GM13976 (cell line): ENCODE data around the gene INMT.

Experiments used
- DNase-seq: peaks from one replicate; pipeline ENCODE4 v3.0.0; 2012; ENCODE audit warnings: low spot score
- in situ Hi-C: fragments of 300-500 bp; cut with MboI; formaldehyde crosslinking; loops from one replicate; pipeline ENCODE4 v1.12.0; 2022; ENCODE audit warnings: low sequenced_read_pairs, mixed read lengths, inconsistent platforms; ENCODE audit not compliant: unreplicated experiment
- TF ChIP-seq, protein P1 (sequence below): IDR thresholded peaks from 2 replicates; pipeline ENCODE4 v1.5.1; 2012; ENCODE audit warnings: borderline replicate concordance, mild to moderate bottlenecking; ENCODE audit not compliant: insufficient read depth; ENCODE audit errors: extremely low read depth, missing control alignments, control extremely low read depth

The INMT gene

DNA sequence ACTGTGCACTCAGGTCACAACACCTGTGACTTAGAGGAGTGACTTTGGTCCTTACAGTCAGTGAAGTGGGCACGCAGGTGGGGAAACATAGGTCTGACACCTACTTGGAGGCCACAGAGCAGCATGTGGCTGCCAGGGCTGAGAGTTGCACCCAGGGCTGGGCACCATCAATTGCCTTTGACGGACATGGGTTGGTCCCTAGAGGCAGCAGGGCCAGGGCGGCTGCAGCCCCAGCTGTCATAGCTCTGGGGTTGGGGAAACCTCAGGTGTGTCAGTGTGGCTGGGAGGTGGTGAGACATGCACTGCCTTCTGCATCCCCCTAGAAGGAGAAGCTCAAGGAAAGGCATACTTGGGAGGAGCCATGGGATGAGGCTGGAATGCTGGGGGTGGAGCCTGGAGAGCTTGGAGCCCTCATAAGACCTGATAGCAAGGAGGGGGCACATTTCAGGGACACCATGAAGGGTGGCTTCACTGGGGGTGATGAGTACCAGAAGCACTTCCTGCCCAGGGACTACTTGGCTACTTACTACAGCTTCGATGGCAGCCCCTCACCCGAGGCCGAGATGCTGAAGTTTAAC is at the start of gene INMT:
TSS of gene INMT (plus strand) at position 440 of the 578 bp plus-strand sequence. CDS start at position 456, 16 bp downstream.
- no peak for DNase-seq
- TF ChIP-seq, protein P1, sequence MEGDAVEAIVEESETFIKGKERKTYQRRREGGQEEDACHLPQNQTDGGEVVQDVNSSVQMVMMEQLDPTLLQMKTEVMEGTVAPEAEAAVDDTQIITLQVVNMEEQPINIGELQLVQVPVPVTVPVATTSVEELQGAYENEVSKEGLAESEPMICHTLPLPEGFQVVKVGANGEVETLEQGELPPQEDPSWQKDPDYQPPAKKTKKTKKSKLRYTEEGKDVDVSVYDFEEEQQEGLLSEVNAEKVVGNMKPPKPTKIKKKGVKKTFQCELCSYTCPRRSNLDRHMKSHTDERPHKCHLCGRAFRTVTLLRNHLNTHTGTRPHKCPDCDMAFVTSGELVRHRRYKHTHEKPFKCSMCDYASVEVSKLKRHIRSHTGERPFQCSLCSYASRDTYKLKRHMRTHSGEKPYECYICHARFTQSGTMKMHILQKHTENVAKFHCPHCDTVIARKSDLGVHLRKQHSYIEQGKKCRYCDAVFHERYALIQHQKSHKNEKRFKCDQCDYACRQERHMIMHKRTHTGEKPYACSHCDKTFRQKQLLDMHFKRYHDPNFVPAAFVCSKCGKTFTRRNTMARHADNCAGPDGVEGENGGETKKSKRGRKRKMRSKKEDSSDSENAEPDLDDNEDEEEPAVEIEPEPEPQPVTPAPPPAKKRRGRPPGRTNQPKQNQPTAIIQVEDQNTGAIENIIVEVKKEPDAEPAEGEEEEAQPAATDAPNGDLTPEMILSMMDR = no peak
- in situ Hi-C loops = no loop called here

DNA sequence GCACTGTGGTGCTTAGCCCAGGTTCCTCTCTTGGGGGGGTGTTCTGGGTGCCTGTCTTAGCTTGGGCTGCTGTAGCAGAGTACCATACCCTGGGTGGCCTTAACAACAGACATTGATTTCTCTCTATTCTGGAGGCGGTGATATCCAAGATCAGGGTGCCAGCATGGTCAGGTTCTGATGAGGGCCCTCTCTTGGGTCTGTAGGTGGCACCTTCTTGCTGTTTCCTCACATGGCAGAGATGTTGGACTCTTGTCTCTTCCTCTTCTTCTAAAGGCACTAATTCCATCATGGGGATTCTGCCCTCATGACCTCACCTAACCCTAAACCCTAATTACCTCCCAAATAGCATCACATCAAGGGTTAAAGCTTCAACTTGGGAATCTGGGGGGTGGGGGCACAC is 49.7 kb upstream of the INMT start:
- no peak for DNase-seq
- in situ Hi-C loops = no loop called here
- TF ChIP-seq, protein P1 = no peak

DNA sequence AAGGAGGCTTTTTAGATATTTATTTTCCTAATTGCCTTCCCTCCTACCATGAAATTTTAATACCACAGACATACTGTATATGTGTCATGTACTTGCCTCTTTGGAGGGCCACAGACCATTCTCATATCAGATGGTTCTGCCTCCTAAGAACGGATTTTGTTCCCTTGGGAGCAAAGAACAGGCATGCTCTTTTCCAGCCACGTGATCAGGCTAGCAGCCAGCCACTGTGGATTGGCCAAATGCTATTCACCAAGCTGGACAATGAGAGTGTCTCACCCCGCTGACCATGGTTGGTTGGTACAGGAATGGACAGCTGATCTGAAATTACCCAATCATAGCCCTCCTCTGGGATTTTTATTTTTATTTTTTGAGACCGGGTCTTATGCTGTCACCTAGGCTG is 48.2 kb upstream of the INMT start:
- TF ChIP-seq, protein P1 = no peak
- in situ Hi-C loops = no loop called here
- DNase-seq = no peak

DNA sequence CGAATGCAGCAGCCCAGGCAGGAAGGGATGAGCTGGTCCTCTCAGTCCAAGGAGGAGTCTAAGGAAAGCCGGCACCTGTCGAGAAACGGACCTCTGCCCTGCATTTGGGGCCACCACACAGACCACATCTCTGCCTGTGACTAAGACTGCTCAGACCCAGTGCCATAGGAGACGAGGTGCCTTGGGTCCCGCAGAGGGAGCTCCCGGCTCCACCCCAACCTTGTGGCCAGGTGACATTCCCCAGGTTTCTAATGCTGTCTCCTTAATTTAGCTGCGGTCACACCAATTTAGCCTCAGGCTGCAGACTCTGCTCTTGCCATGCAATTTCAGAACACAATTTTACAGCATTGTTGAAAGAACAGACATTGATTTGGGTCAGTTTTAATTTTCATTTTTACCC is 46.9 kb upstream of the INMT start:
- in situ Hi-C loops = no loop called here
- no peak for DNase-seq
- TF ChIP-seq, protein P1 = no peak

DNA sequence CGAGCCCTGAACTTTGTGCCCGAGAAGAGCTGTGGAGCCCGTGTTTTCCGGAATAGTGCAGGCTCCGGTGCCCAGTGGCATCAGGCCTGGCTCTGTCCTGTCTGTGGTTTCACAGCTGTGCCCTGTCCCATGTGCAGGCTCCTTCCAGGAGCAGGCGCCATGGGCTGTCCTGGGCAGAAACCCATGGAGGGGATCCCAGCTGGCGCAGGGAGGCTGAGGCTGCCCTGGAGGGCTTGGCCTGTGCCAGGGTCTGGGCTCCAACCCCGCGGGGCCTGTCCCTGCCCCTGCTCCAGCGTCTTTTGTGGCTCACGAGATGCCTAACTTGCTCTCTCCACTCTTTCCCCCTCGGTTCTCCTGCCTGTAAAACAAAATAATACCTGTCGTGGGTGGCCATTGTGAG is 46.3 kb upstream of the INMT start:
- TF ChIP-seq, protein P1 = no peak
- in situ Hi-C loops = no loop called here
- DNase-seq = no peak

DNA sequence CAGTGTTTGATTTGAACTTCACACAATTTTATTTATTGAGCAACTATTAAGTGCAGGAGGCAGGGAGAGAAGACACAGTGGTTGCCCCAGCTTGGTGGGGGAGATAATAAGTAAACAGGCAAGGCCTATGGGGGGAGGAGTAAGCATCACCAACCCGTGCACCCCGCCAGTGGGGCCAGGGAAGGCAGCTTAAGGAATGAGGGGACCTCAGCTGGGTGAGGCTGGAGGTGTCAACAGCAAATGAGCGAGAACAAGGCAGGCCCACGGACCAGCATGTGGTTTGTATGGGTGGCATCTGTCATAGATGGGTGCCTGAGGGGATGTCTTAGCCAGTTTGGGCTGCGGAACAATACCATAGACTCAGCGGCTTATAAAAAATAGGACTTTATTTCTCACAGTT is 45.6 kb upstream of the INMT start:
- TF ChIP-seq, protein P1 = no peak
- no peak for DNase-seq
- in situ Hi-C loops = no loop called here
